H7 (cell line): ENCODE results near the gene PSMD2. TPM values are rescaled to one million over a fixed set of nuclear protein-coding genes. Genes with fewer than 3 reads are reported as not detected.

Source experiments
- total RNA-seq: library from RNA; depleted of rRNA; stranded (reverse); fragments of >200 nt; shearing (Covaris generic); gene quantifications from 2 replicates; pipeline ENCODE4 v1.2.3, GENCODE V29; 2014; rRNA removed

Gene PSMD2
- total RNA-seq, 1 experiment from 2014 or later: 392 TPM

Other genes starting within 250 kb of the PSMD2 start
- gene HTR3C, start 246.2 kb upstream of the PSMD2 start, total RNA-seq: not detected in 2 replicates
- not detected in 2 replicates for gene HTR3E, start 202.2 kb upstream of the PSMD2 start, total RNA-seq
- 58.4 and 65.6 TPM in 2 replicates for gene EIF2B5, start 163.9 kb upstream of the PSMD2 start, total RNA-seq
- gene DVL3, start 143.9 kb upstream of the PSMD2 start, total RNA-seq: 40.6 and 44.4 TPM in 2 replicates
- 567 and 667 TPM in 2 replicates for gene AP2M1, start 124.4 kb upstream of the PSMD2 start, total RNA-seq
- 31.1 and 38.8 TPM in 2 replicates for gene ABCF3, start 113.0 kb upstream of the PSMD2 start, total RNA-seq
- gene VWA5B2, start 69.7 kb upstream of the PSMD2 start, total RNA-seq: 0.41 TPM in 1 of 2 replicates, not detected in the other
- 59.8 and 62.7 TPM in 2 replicates for gene ALG3, start 50.3 kb upstream of the PSMD2 start, total RNA-seq
- gene EEF1AKMT4, start 49.6 kb upstream of the PSMD2 start, total RNA-seq: 10.1 and 15.2 TPM in 2 replicates
- 1.5 and 1.6 TPM in 2 replicates for gene CAMK2N2, start 37.7 kb upstream of the PSMD2 start, total RNA-seq
- not detected in 2 replicates for gene ECE2, start 23.2 kb upstream of the PSMD2 start, total RNA-seq
- 359 and 392 TPM in 2 replicates for gene EIF4G1, start 15.4 kb downstream of the PSMD2 start, total RNA-seq
- gene FAM131A, start 38.4 kb downstream of the PSMD2 start, total RNA-seq: 36.9 and 41.1 TPM in 2 replicates
- gene CLCN2, start 62.4 kb downstream of the PSMD2 start, total RNA-seq: 17.1 and 22.3 TPM in 2 replicates
- 92.8 and 100 TPM in 2 replicates for gene POLR2H, start 62.5 kb downstream of the PSMD2 start, total RNA-seq
- gene THPO, start 79.0 kb downstream of the PSMD2 start, total RNA-seq: 0.80 and 1.3 TPM in 2 replicates
- 4.5 and 10.5 TPM in 2 replicates for gene CHRD, start 80.8 kb downstream of the PSMD2 start, total RNA-seq